Glutamatergic neuron (in vitro differentiated cells): ENCODE measurements around the gene MCU. TPM values are rescaled to one million over a fixed set of nuclear protein-coding genes. Genes with fewer than 3 reads are reported as not detected.
A peak's percentile ranks its signal among the peaks of the same experiment; 100 is the strongest.
"Not testable (repeated sequence)": the region's sequence is repeated elsewhere in the genome, so short reads cannot be mapped to it uniquely, and the experiment has no call there.

Source experiments
- DNase-seq: peaks from one replicate; pipeline ENCODE4 v3.0.0; 2022
- H3K27ac Mint-ChIP-seq: one replicate; pipeline ENCODE4 v1.8.0; 2020; ENCODE audit warnings: mild to moderate bottlenecking, mixed read lengths, inconsistent platforms; ENCODE audit not compliant: unreplicated experiment
- H3K27me3 Mint-ChIP-seq: one replicate; pipeline ENCODE4 v1.8.0; 2020; ENCODE audit warnings: mild to moderate bottlenecking, moderate library complexity, mixed read lengths, inconsistent platforms; ENCODE audit not compliant: unreplicated experiment
- H3K36me3 Mint-ChIP-seq: one replicate; pipeline ENCODE4 v1.8.0; 2020; ENCODE audit warnings: mild to moderate bottlenecking, mixed read lengths, inconsistent platforms; ENCODE audit not compliant: unreplicated experiment
- H3K4me1 Mint-ChIP-seq: one replicate; pipeline ENCODE4 v1.8.0; 2020; ENCODE audit warnings: mild to moderate bottlenecking, low read depth, mixed read lengths, inconsistent platforms; ENCODE audit not compliant: unreplicated experiment
- H3K4me3 Mint-ChIP-seq: one replicate; pipeline ENCODE4 v1.8.0; 2020; ENCODE audit warnings: mild to moderate bottlenecking, mixed read lengths, inconsistent platforms; ENCODE audit not compliant: unreplicated experiment
- H3K9me3 Mint-ChIP-seq: one replicate; pipeline ENCODE4 v1.8.0; 2020; ENCODE audit warnings: mild to moderate bottlenecking, moderate library complexity, mixed read lengths, inconsistent platforms; ENCODE audit not compliant: unreplicated experiment
- CTCF ChIP-seq: fragments of 200-600 bp; sonication (generic); IDR thresholded peaks from one replicate; pipeline ENCODE4 v1.5.0; 2021; ENCODE audit not compliant: partially characterized antibody, unreplicated experiment
- long read RNA-seq: library from polyadenylated mRNA; unstranded; transcript quantifications from one replicate; pipeline ENCODE4 v2.0.0, GENCODE V29; 2020; ENCODE audit not compliant: unreplicated experiment
- total RNA-seq: library from RNA; stranded (reverse); fragmentation: NEBNext Ultra II Directional; extraction: Animal tissue kit (Norgen Biotek cat#: 25700); gene quantifications from one replicate; pipeline ENCODE4 v1.2.1, GENCODE V29; 2021; ENCODE audit not compliant: unreplicated experiment

MCU gene
- 15.2 TPM for total RNA-seq
- long read RNA-seq, partial matches to known transcripts = 0 of 5 reads
- long read RNA-seq, other reads (novel, unspliced or antisense) = 2 of 5 reads

GRCh38 chr10:72691863-72692743 lies at the start of gene MCU:
Gene MCU, plus strand, starts transcription at chr10:72692143. Its CDS starts 9 bp downstream, at chr10:72692152.
- H3K27me3 Mint-ChIP-seq = no peaks in the 10 kb centered on the region
- peaks cover 19% of the 10 kb centered on the region for H3K4me1 Mint-ChIP-seq
- TF ChIP-seq CTCF = no peak
- peak within 1 kb of the TSS; percentile 28 for H3K27ac Mint-ChIP-seq
- H3K36me3 Mint-ChIP-seq = no peaks in the 10 kb centered on the region
- DNase-seq = peak; percentile 91
- no peaks in the 10 kb centered on the region for H3K9me3 Mint-ChIP-seq
- peak within 1 kb of the TSS; percentile 83 for H3K4me3 Mint-ChIP-seq

GRCh38 chr10:72642318-72642717 lies 49.6 kb upstream of the MCU start:
- Mint-ChIP-seq H3K4me3 (no peak overlapping the region), H3K27ac (no peak overlapping the region), H3K4me1 (no peaks in the 10 kb centered on the region), H3K36me3 (no peaks in the 10 kb centered on the region), H3K27me3 (no peaks in the 10 kb centered on the region), H3K9me3 (no peaks in the 10 kb centered on the region)
- TF ChIP-seq CTCF = no peak
- no peak for DNase-seq

- H3K36me3 Mint-ChIP-seq = no peaks in the 10 kb centered on the region
- no peaks in the 10 kb centered on the region for H3K9me3 Mint-ChIP-seq
- H3K27me3 Mint-ChIP-seq = no peaks in the 10 kb centered on the region
- H3K4me3 Mint-ChIP-seq = no peak overlapping the region
- no peak for TF ChIP-seq CTCF
- H3K27ac Mint-ChIP-seq = no peak overlapping the region
- DNase-seq = no peak
- no peaks in the 10 kb centered on the region for H3K4me1 Mint-ChIP-seq
Measured at GRCh38 chr10:72645263-72645858, 46.6 kb upstream of the MCU start.

- not testable (repeated sequence) for H3K4me3 Mint-ChIP-seq, H3K27me3 Mint-ChIP-seq, H3K36me3 Mint-ChIP-seq, H3K4me1 Mint-ChIP-seq, H3K9me3 Mint-ChIP-seq, DNase-seq, H3K27ac Mint-ChIP-seq
Measured at GRCh38 chr10:72646971-72647370, 45.0 kb upstream of the MCU start.

- TF ChIP-seq CTCF = no peak
- H3K9me3 Mint-ChIP-seq = no peaks in the 10 kb centered on the region
- H3K36me3 Mint-ChIP-seq = no peaks in the 10 kb centered on the region
- H3K27ac Mint-ChIP-seq = no peak overlapping the region
- H3K4me1 Mint-ChIP-seq = no peaks in the 10 kb centered on the region
- no peaks in the 10 kb centered on the region for H3K27me3 Mint-ChIP-seq
- H3K4me3 Mint-ChIP-seq = no peak overlapping the region
- no peak for DNase-seq
Measured at GRCh38 chr10:72648301-72648700, 43.6 kb upstream of the MCU start.
